NOMO-1 (cell line): Measurements from ENCODE around the gene CCS.
"Not testable (repeated sequence)": the region's sequence is repeated elsewhere in the genome, so short reads cannot be mapped to it uniquely, and the experiment has no call there.

Source experiments
- DNase-seq, 2 experiments: peaks; one replicate each; lab custom pipeline; 2025; ENCODE audit not compliant: unreplicated experiment in 2 of 2; lab: John Stamatoyannopoulos, UW

Gene CCS, protein sequence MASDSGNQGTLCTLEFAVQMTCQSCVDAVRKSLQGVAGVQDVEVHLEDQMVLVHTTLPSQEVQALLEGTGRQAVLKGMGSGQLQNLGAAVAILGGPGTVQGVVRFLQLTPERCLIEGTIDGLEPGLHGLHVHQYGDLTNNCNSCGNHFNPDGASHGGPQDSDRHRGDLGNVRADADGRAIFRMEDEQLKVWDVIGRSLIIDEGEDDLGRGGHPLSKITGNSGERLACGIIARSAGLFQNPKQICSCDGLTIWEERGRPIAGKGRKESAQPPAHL

DNA sequence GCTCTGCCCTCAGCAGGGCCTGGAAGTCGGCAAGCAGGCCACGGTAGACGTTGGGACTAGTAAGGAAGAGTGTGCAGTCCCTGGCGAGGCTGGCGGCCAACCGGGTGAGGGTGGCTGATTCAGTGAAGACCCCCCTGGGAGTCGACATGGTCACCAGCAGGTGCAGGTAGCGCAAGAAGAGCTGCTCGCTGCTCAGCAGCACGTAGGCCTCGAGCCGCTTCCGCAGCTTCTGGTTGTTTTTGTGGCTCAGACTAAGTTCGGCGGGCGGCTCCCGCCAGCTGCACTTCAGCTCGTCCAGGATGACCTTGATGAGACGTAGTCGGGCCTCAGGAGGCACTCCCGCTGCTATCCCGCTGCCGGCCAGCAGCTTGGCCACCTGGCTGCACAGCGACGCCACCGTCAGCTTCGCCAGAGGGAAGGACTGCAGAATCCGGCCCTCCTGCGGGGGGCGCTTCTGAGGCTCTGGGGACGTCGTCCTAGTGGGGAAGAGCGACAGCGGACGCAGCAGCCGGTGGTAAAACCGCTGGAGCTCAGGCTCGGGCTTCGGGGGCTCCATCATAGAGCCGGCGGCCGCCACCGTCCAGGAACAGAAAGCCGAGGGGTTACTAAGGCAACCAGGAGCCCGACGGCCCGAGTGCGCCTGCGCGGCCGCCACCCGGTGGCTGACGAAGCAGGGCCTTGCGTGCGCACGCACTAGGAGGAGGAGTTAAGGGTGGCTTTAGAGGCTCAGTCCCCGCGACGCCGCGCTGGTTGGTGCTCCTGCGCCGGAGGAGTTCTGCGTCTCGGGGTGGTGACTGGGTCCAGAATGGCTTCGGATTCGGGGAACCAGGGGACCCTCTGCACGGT lies at the start of gene CCS, which contains the start of gene CCDC87:
Gene CCS, plus strand, starts transcription at position 729 of the 846 bp plus-strand sequence. Its CDS starts 77 bp downstream, at position 806.
Gene CCDC87, minus strand, starts transcription at position 607 of the 846 bp plus-strand sequence. Its CDS starts 48 bp downstream, at position 559.
- DNase-seq: peak; percentile 96 to 97

- no peak for DNase-seq
Measured at GRCh38 chr11:66543263-66544107, 49.5 kb upstream of the CCS start.

DNA sequence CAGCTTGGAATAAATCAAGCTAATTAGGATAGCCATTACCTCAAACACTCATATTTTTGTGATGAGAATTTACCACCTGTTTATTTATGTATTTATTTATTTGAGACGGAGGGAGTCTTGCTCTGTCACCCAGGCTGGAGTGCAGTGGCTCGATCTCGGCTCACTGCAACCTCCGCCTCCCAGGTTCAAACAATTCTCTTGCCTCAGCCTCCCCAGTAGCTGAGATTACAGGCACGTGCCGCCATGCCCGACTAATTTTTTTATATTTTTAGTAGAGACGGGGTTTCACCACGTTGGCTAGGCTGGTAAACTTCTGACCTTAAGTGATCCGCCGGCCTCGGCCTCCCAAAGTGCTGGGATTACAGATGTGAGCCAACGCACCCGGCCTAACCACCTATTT lies 48.0 kb upstream of the CCS start:
- DNase-seq: not testable (repeated sequence)

DNA sequence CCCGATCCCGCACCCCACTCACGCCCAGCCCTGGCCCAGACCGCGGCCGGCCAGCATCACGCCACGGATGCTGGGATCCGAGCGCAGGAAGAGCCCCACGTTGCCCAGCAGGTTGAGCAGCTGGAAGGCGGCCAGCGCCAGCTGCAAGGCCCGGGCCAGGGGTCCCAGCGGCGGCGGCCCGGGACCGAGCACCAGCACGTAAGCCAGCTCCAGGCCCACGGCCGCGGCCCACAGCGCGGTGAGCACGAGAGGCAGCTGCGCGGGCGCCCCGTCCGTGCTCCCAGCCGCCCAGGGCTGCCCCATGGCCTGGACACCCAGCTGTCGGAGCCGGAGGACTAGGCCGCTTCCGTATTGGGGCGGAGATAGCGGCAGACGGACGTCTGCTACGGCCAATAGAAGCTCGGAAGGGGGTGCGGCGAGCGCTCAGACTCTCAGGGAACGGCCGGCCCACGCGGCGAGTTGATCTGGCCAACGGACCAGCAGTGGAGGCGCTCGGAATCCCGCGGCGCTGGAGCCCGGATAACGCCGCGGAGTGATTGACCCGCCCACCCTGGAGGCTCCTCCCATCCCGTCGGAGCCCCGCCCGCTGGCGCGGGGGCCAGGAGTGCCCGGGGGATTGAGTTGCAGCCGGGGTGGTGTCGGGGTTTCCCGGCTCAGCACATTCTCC lies 47.2 kb upstream of the CCS start, which contains the start of gene ZDHHC24:
Gene ZDHHC24, minus strand, starts transcription at position 348 of the 667 bp plus-strand sequence. Its CDS starts 45 bp downstream, at position 303.
- DNase-seq: peak; percentile 97 to 98

DNA sequence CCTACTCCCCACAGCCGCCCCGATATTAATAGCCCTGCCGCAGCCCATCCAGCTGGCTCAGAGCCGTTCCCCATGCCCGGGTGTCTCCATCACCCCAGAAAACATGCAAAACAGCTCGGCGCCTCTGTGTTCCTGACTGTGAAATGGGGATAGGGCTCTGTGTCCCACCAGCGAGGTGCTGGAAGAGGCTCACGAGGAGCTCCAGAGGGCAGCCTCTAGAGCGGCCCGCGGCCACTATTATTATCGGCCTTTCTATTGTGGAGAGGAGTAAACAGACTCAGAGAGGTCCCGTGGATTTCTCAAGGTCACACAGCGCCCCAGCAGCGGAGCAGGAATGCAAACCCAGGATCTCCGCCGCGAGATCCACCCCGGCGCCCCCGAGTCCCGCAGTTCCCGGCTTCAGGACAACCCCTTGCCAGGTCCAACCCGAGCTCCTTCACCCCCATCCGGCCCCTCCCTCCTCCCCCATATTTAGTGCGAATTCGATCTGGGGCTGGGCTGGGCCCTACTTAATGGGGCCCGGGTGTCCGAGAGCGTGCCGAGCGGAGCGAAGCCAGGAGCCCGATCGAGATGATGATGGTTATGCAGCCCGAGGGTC lies 46.5 kb upstream of the CCS start, which contains the start of gene ACTN3:
Gene ACTN3, plus strand, starts transcription at position 536 of the 598 bp plus-strand sequence. Its CDS starts 35 bp downstream, at position 571.
- no peak for DNase-seq

- no peak for DNase-seq
Measured at GRCh38 chr11:66546966-66547661, 45.9 kb upstream of the CCS start.

DNA sequence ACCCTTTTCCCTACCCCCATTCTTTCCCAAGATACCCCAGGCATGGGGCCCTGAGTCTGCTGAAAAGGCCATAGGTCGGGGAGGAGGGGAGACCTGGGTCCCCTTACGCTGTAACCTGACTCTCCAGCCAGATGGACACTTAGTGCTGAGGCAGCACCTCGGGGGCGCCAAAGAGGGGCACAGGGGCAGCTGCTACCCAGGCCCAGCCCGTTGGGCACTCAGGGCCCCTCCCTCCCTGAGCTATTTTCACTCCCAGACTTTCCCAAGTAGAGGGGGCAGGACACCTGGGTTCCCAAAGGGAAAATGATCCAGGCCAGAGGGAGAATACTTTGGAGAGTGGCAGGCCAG lies 45.3 kb upstream of the CCS start:
- no peak for DNase-seq

GRCh38 chr11:66548041-66548440 lies 44.9 kb upstream of the CCS start:
- DNase-seq: no peak

GRCh38 chr11:66548774-66549630 lies 44.0 kb upstream of the CCS start:
- no peak for DNase-seq

GRCh38 chr11:66549696-66550095 lies 43.3 kb upstream of the CCS start:
- no peak for DNase-seq

DNA sequence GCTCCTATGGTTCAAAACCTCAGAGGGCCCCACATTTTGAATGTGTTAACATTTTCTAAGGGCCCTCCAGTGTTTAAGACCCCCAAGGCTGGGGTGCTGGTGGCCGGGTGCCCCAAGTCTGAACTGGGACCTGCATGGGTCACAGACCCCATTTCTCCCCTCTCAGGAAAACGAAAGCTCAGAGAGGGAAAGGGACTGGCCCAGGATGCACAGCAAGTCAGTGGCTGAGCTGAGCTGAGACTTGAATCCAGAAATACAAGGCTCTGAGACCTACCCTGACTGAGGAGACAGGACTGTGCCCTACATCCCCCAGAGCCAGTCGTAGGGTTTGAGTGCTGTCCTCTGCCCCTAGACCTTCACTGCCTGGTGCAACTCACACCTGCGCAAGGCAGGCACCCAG lies 42.1 kb upstream of the CCS start:
- DNase-seq: no peak

DNA sequence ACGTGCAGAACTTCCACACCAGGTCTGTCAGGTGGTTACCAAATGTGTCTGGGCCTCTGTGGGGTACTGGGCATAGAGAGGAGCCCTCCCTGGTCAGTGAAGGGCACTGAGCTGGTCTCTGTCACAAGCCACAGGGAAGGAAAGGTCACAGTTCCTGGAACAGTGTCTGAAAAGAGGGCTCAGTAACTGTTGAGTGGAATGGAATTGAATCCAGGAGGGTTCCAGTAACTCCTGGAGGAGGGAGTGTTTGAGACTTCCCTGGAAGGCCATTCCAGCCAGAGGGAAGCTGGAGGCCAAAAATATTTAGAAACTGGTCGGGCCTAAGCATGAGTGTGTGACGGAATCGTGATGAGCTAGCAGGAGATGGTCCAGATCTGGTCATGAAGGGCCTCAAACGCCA lies 38.4 kb upstream of the CCS start:
- no peak for DNase-seq

DNA sequence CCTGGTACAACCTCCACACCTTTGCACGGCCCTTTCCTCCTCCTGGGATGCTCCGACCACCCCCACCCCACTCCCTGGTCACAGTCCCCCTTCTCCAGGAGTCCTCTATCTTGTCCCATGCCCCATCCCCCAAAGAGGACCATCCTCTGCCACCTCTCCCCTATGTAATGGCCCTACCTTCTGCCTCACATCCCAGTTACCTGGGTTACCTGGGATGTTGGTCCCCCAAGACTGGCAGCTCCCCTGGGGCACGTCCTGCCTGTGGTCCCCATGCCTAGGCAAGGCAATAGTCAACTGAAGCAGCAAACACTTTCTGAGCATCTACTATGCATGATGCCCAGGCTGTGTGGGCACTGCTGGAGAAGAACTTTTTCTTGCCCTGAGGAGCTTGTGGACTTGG lies 37.6 kb upstream of the CCS start:
- no peak for DNase-seq

DNA sequence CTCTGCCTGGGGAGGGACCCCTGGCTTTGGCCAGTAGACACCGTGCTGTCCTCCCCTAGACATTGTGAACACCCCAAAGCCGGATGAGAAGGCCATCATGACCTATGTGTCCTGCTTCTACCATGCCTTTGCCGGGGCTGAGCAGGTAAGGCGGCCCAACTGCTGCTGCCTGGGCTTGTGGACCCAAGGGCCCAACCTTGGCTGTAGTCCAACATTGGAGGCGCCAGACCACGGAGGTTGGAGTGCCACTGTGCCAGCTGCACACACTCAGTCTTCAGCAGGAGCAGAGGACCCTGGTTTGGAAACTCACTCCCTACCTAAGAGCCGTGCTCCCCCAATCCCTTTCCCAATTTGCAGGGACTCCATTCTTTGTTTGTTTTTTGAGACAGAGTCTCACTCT lies 36.9 kb upstream of the CCS start:
- no peak for DNase-seq

- DNase-seq: no peak
Measured at GRCh38 chr11:66557733-66558326, 35.2 kb upstream of the CCS start.

GRCh38 chr11:66559142-66559865 lies 33.7 kb upstream of the CCS start:
- DNase-seq: no peak
